Skeletal muscle satellite cell (primary cell): ENCODE measurements around the gene RARB.

Experiments
- H3K27me3 ChIP-seq: 2 replicates; pipeline ENCODE4 v1.7.0; 2013; ENCODE audit warnings: low read length; ENCODE audit not compliant: control insufficient read depth, insufficient read depth
- H3K36me3 ChIP-seq: 2 replicates; pipeline ENCODE4 v1.7.0; 2013; ENCODE audit warnings: mild to moderate bottlenecking, control low read depth, low read length; ENCODE audit not compliant: insufficient read depth
- H3K4me1 ChIP-seq: 2 replicates; pipeline ENCODE4 v1.7.0; 2013; ENCODE audit warnings: low read length; ENCODE audit not compliant: control insufficient read depth, insufficient read depth
- H3K4me2 ChIP-seq: 2 replicates; pipeline ENCODE4 v1.7.0; 2013; ENCODE audit warnings: mild to moderate bottlenecking, low read length
- H3K4me3 ChIP-seq: 2 replicates; pipeline ENCODE4 v1.7.0; 2013; ENCODE audit warnings: low read length
- H3K9ac ChIP-seq: 2 replicates; pipeline ENCODE4 v1.7.0; 2013; ENCODE audit warnings: mild to moderate bottlenecking, low read depth, low read length, moderate library complexity
- H3K9me3 ChIP-seq: replicated peaks from 2 replicates; pipeline ENCODE4 v1.7.0; 2013; ENCODE audit warnings: mild to moderate bottlenecking, control low read depth, low read length

The RARB gene

GRCh38 chr3:25513642-25514266 is 85.7 kb downstream of the RARB start:
- H3K27me3 ChIP-seq, result no peaks in the 10 kb centered on the region
- H3K9me3 ChIP-seq, result no peaks in the 10 kb centered on the region
- peaks cover 11% of the 10 kb centered on the region for H3K4me1 ChIP-seq
- no peak overlapping the region for H3K4me3 ChIP-seq
- no peak overlapping the region for H3K4me2 ChIP-seq
- no peak overlapping the region for H3K9ac ChIP-seq
- no peaks in the 10 kb centered on the region for H3K36me3 ChIP-seq

GRCh38 chr3:25515171-25515570 is 87.1 kb downstream of the RARB start:
- H3K9me3 ChIP-seq, result no peaks in the 10 kb centered on the region
- H3K27me3 ChIP-seq, result no peaks in the 10 kb centered on the region
- H3K4me3 ChIP-seq, result no peak overlapping the region
- no peak overlapping the region for H3K9ac ChIP-seq
- no peaks in the 10 kb centered on the region for H3K36me3 ChIP-seq
- no peak overlapping the region for H3K4me2 ChIP-seq
- H3K4me1 ChIP-seq, result peaks cover 5% of the 10 kb centered on the region

- Histone ChIP-seq H3K4me2 (no peak overlapping the region), H3K4me3 (no peak overlapping the region), H3K27me3 (no peaks in the 10 kb centered on the region), H3K9me3 (no peaks in the 10 kb centered on the region), H3K36me3 (no peaks in the 10 kb centered on the region), H3K9ac (no peak overlapping the region), H3K4me1 (no peaks in the 10 kb centered on the region)
Observed at GRCh38 chr3:25520926-25521559, 93.0 kb downstream of the RARB start.

- Histone ChIP-seq H3K4me3 (no peak overlapping the region), H3K36me3 (no peaks in the 10 kb centered on the region), H3K4me1 (no peaks in the 10 kb centered on the region), H3K27me3 (no peaks in the 10 kb centered on the region), H3K9ac (no peak overlapping the region), H3K9me3 (no peaks in the 10 kb centered on the region), H3K4me2 (no peak overlapping the region)
Observed at GRCh38 chr3:25527336-25527735, 99.3 kb downstream of the RARB start.

- H3K9ac ChIP-seq, result no peak overlapping the region
- no peak overlapping the region for H3K4me3 ChIP-seq
- H3K9me3 ChIP-seq, result peaks cover 3% of the 10 kb centered on the region
- no peaks in the 10 kb centered on the region for H3K4me1 ChIP-seq
- H3K4me2 ChIP-seq, result no peak overlapping the region
- H3K27me3 ChIP-seq, result no peaks in the 10 kb centered on the region
- no peaks in the 10 kb centered on the region for H3K36me3 ChIP-seq
Observed at GRCh38 chr3:25527801-25528200, 99.7 kb downstream of the RARB start.

GRCh38 chr3:25531971-25532370 is 103.9 kb downstream of the RARB start:
- Histone ChIP-seq H3K9ac (no peak overlapping the region), H3K4me3 (no peak overlapping the region), H3K36me3 (no peaks in the 10 kb centered on the region), H3K4me2 (no peak overlapping the region), H3K27me3 (no peaks in the 10 kb centered on the region), H3K9me3 (peaks cover 3% of the 10 kb centered on the region), H3K4me1 (no peaks in the 10 kb centered on the region)

GRCh38 chr3:25532431-25533162 is 104.5 kb downstream of the RARB start:
- no peaks in the 10 kb centered on the region for H3K36me3 ChIP-seq
- H3K4me3 ChIP-seq, result no peak overlapping the region
- no peak overlapping the region for H3K4me2 ChIP-seq
- H3K9me3 ChIP-seq, result peaks cover 3% of the 10 kb centered on the region
- H3K4me1 ChIP-seq, result no peaks in the 10 kb centered on the region
- no peaks in the 10 kb centered on the region for H3K27me3 ChIP-seq
- H3K9ac ChIP-seq, result no peak overlapping the region

GRCh38 chr3:25533399-25533798 is 105.3 kb downstream of the RARB start:
- no peaks in the 10 kb centered on the region for H3K36me3 ChIP-seq

GRCh38 chr3:25534007-25534406 is 105.9 kb downstream of the RARB start:
- Histone ChIP-seq H3K9ac (no peak overlapping the region), H3K9me3 (peaks cover 3% of the 10 kb centered on the region), H3K4me3 (no peak overlapping the region), H3K27me3 (no peaks in the 10 kb centered on the region), H3K4me1 (no peaks in the 10 kb centered on the region), H3K36me3 (no peaks in the 10 kb centered on the region), H3K4me2 (no peak overlapping the region)

More at GRCh38 chr3:25533399-25533798, 105.3 kb downstream of the RARB start:
- Histone ChIP-seq H3K27me3 (no peaks in the 10 kb centered on the region), H3K4me2 (no peak overlapping the region), H3K4me3 (no peak overlapping the region), H3K9me3 (peaks cover 3% of the 10 kb centered on the region), H3K9ac (no peak overlapping the region), H3K4me1 (no peaks in the 10 kb centered on the region)

- no peaks in the 10 kb centered on the region for H3K36me3 ChIP-seq
- no peaks in the 10 kb centered on the region for H3K4me1 ChIP-seq
- no peaks in the 10 kb centered on the region for H3K27me3 ChIP-seq
- no peak overlapping the region for H3K4me2 ChIP-seq
- no peak overlapping the region for H3K9ac ChIP-seq
- no peak overlapping the region for H3K4me3 ChIP-seq
- peaks cover 3% of the 10 kb centered on the region for H3K9me3 ChIP-seq
Observed at GRCh38 chr3:25536521-25537391, 108.7 kb downstream of the RARB start.

- Histone ChIP-seq H3K36me3 (no peaks in the 10 kb centered on the region), H3K4me2 (no peak overlapping the region), H3K9ac (no peak overlapping the region), H3K9me3 (peaks cover 3% of the 10 kb centered on the region), H3K4me3 (no peak overlapping the region), H3K4me1 (no peaks in the 10 kb centered on the region), H3K27me3 (no peaks in the 10 kb centered on the region)
Observed at GRCh38 chr3:25537516-25537915, 109.5 kb downstream of the RARB start.
